Measurements from ENCODE around the gene OSBPL6. TPM values are rescaled to one million over a fixed set of nuclear protein-coding genes. Genes with fewer than 3 reads are reported as not detected.

The OSBPL6 gene
- total and polyA plus RNA-seq, 2 of the 13 experiments (the other 11 are each of a cell fraction or from before 2014, with no cell fraction given) = 0.03 to 0.11 TPM

DNA sequence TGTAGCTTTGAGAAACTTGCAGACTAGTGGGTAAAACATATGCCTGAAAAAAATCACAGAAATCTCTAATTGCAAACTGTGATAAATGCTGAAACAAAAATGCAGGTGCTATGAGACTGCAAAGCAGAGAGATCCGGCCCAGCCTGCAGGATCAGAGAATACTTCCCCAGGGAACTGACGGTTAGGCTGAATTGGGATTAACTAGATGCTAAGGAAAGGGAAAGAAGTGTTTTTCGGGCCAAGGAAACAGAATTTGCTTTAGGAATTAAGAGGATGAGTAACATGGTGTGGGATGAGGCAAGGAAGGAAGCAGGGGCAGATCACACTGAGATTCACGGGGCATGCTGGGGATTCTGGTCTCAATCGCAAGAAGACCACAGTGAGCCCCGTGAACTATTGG, 71.5 kb downstream of the OSBPL6 start:
- DNase-seq (ENCODE audit: low spot score) = no peak
- FAIRE-seq = no peak
- Histone ChIP-seq H4K20me1 (ENCODE audit: insufficient read depth, low read length) (no peaks in the 10 kb centered on the region), H2AFZ (ENCODE audit: low read length) (no peak overlapping the region), H3K36me3 (replicated peaks in 1 of 2; ENCODE audit: control insufficient read depth in 1 of 2, insufficient read depth in 2 of 2, low read length in 2 of 2) (no peaks in the 10 kb centered on the region), H3K9ac (ENCODE audit: insufficient read depth, low read depth, low read length) (no peak overlapping the region), H3K9me3 (ENCODE audit: low read length) (no peaks in the 10 kb centered on the region), H3K27ac (ENCODE audit: extremely low read length, insufficient read depth, low read length) (no peak overlapping the region), H3K27me3 (ENCODE audit: control insufficient read depth in 1 of 2, insufficient read depth in 2 of 2, low read length in 2 of 2) (no peaks in the 10 kb centered on the region), H3K79me2 (ENCODE audit: insufficient read depth, low read length) (no peaks in the 10 kb centered on the region), H3K4me1 (ENCODE audit: insufficient read depth, low read length) (no peaks in the 10 kb centered on the region), H3K4me2 (ENCODE audit: low read depth, low read length) (no peak overlapping the region), H3K4me3 (replicated peaks in 1 of 3; ENCODE audit: insufficient read depth in 1 of 3, low read depth in 2 of 3, low read length in 3 of 3) (no peak overlapping the region)
- in situ Hi-C loops (cut with HindIII; ENCODE audit: extremely low pct_ligation_motif_present, low pct_unique_long_range_greater_than_20kb) = no loop called here
- ATAC-seq = no peak
- TF ChIP-seq GABPB1 (CRISPR knock-in tag; IDR thresholded peaks at IDR 0.05) = no peak
- no peak for TF ChIP-seq SOX6 (IDR thresholded peaks at IDR 0.05)
- TF ChIP-seq SOX6 (CRISPR knock-in tag; IDR thresholded peaks at IDR 0.05) = no peak
- no peak for TF ChIP-seq HOXA9 (CRISPR knock-in tag; IDR thresholded peaks at IDR 0.05; ENCODE audit: borderline replicate concordance)
- TF ChIP-seq, protein P1, sequence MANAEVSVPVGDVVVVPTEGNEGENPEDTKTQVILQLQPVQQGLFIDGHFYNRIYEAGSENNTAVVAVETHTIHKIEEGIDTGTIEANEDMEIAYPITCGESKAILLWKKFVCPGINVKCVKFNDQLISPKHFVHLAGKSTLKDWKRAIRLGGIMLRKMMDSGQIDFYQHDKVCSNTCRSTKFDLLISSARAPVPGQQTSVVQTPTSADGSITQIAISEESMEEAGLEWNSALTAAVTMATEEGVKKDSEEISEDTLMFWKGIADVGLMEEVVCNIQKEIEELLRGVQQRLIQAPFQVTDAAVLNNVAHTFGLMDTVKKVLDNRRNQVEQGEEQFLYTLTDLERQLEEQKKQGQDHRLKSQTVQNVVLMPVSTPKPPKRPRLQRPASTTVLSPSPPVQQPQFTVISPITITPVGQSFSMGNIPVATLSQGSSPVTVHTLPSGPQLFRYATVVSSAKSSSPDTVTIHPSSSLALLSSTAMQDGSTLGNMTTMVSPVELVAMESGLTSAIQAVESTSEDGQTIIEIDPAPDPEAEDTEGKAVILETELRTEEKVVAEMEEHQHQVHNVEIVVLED (CRISPR knock-in tag; IDR thresholded peaks at IDR 0.05; ENCODE audit: borderline replicate concordance) = no peak
- TF ChIP-seq, protein P2, sequence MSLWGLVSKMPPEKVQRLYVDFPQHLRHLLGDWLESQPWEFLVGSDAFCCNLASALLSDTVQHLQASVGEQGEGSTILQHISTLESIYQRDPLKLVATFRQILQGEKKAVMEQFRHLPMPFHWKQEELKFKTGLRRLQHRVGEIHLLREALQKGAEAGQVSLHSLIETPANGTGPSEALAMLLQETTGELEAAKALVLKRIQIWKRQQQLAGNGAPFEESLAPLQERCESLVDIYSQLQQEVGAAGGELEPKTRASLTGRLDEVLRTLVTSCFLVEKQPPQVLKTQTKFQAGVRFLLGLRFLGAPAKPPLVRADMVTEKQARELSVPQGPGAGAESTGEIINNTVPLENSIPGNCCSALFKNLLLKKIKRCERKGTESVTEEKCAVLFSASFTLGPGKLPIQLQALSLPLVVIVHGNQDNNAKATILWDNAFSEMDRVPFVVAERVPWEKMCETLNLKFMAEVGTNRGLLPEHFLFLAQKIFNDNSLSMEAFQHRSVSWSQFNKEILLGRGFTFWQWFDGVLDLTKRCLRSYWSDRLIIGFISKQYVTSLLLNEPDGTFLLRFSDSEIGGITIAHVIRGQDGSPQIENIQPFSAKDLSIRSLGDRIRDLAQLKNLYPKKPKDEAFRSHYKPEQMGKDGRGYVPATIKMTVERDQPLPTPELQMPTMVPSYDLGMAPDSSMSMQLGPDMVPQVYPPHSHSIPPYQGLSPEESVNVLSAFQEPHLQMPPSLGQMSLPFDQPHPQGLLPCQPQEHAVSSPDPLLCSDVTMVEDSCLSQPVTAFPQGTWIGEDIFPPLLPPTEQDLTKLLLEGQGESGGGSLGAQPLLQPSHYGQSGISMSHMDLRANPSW (CRISPR knock-in tag; IDR thresholded peaks at IDR 0.05; ENCODE audit: borderline replicate concordance) = no peak
- TF ChIP-seq, protein P3, sequence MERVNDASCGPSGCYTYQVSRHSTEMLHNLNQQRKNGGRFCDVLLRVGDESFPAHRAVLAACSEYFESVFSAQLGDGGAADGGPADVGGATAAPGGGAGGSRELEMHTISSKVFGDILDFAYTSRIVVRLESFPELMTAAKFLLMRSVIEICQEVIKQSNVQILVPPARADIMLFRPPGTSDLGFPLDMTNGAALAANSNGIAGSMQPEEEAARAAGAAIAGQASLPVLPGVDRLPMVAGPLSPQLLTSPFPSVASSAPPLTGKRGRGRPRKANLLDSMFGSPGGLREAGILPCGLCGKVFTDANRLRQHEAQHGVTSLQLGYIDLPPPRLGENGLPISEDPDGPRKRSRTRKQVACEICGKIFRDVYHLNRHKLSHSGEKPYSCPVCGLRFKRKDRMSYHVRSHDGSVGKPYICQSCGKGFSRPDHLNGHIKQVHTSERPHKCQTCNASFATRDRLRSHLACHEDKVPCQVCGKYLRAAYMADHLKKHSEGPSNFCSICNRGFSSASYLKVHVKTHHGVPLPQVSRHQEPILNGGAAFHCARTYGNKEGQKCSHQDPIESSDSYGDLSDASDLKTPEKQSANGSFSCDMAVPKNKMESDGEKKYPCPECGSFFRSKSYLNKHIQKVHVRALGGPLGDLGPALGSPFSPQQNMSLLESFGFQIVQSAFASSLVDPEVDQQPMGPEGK (CRISPR knock-in tag; IDR thresholded peaks at IDR 0.05) = no peak
- TF ChIP-seq, protein P4, sequence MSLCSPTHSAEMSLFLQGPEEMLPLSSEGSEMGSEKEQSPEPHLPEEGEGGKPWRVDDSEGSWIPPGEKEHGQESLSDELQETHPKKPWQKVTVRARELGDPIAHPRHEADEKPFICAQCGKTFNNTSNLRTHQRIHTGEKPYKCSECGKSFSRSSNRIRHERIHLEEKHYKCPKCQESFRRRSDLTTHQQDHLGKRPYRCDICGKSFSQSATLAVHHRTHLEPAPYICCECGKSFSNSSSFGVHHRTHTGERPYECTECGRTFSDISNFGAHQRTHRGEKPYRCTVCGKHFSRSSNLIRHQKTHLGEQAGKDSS (CRISPR knock-in tag; IDR thresholded peaks at IDR 0.05; ENCODE audit: borderline replicate concordance, low read depth) = no peak
- no peak for TF ChIP-seq ZNF138 (CRISPR knock-in tag; IDR thresholded peaks at IDR 0.05; ENCODE audit: low read depth)
- no peak for TF ChIP-seq TBP (CRISPR knock-in tag; IDR thresholded peaks at IDR 0.05)
- TF ChIP-seq, protein P5, sequence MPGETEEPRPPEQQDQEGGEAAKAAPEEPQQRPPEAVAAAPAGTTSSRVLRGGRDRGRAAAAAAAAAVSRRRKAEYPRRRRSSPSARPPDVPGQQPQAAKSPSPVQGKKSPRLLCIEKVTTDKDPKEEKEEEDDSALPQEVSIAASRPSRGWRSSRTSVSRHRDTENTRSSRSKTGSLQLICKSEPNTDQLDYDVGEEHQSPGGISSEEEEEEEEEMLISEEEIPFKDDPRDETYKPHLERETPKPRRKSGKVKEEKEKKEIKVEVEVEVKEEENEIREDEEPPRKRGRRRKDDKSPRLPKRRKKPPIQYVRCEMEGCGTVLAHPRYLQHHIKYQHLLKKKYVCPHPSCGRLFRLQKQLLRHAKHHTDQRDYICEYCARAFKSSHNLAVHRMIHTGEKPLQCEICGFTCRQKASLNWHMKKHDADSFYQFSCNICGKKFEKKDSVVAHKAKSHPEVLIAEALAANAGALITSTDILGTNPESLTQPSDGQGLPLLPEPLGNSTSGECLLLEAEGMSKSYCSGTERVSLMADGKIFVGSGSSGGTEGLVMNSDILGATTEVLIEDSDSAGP (CRISPR knock-in tag; IDR thresholded peaks at IDR 0.05; ENCODE audit: borderline replicate concordance) = no peak
- TF ChIP-seq HMGA1 (CRISPR knock-in tag; conservative IDR thresholded peaks at IDR 0.05) = no peak
- TF ChIP-seq ZNF354B (CRISPR knock-in tag; IDR thresholded peaks at IDR 0.05) = no peak
- TF ChIP-seq ZNF790 (CRISPR knock-in tag; IDR thresholded peaks at IDR 0.05; ENCODE audit: borderline replicate concordance) = no peak
- no peak for TF ChIP-seq ZEB1 (IDR thresholded peaks at IDR 0.05; ENCODE audit: insufficient replicate concordance, low read depth)
- TF ChIP-seq ELF1 (CRISPR knock-in tag; IDR thresholded peaks at IDR 0.05) = no peak
- POLR2A ChIA-PET = no interaction called here
- no TSS peak for BruUV-seq (replicated peaks)
- CTCF ChIA-PET (ENCODE audit: low intra/inter-chr PET ratio, low total read pairs) = no interaction called here
- intact Hi-C loops (cut with micrococcal nuclease; ENCODE audit: unreplicated experiment) = no loop called here
- 53% methylated on average over 6 of the region's 6 CpGs for WGBS (ENCODE audit: low lambda C conversion rate)
